Measurements from ENCODE around the gene SPDEF. TPM values are rescaled to one million over a fixed set of nuclear protein-coding genes. Genes with fewer than 3 reads are reported as not detected.

Gene SPDEF
- total and polyA plus RNA-seq, 10 of the 15 experiments (the other 5 are each of a cell fraction or from before 2014, with no cell fraction given) = not detected

GRCh38 chr6:34554291-34555006 lies 1.7 kb downstream of the SPDEF start (continued):
- TF ChIP-seq, protein P1, sequence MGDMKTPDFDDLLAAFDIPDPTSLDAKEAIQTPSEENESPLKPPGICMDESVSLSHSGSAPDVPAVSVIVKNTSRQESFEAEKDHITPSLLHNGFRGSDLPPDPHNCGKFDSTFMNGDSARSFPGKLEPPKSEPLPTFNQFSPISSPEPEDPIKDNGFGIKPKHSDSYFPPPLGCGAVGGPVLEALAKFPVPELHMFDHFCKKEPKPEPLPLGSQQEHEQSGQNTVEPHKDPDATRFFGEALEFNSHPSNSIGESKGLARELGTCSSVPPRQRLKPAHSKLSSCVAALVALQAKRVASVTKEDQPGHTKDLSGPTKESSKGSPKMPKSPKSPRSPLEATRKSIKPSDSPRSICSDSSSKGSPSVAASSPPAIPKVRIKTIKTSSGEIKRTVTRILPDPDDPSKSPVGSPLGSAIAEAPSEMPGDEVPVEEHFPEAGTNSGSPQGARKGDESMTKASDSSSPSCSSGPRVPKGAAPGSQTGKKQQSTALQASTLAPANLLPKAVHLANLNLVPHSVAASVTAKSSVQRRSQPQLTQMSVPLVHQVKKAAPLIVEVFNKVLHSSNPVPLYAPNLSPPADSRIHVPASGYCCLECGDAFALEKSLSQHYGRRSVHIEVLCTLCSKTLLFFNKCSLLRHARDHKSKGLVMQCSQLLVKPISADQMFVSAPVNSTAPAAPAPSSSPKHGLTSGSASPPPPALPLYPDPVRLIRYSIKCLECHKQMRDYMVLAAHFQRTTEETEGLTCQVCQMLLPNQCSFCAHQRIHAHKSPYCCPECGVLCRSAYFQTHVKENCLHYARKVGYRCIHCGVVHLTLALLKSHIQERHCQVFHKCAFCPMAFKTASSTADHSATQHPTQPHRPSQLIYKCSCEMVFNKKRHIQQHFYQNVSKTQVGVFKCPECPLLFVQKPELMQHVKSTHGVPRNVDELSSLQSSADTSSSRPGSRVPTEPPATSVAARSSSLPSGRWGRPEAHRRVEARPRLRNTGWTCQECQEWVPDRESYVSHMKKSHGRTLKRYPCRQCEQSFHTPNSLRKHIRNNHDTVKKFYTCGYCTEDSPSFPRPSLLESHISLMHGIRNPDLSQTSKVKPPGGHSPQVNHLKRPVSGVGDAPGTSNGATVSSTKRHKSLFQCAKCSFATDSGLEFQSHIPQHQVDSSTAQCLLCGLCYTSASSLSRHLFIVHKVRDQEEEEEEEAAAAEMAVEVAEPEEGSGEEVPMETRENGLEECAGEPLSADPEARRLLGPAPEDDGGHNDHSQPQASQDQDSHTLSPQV (IDR thresholded peaks at IDR 0.05) = no peak
- TF ChIP-seq ZNF24 (IDR thresholded peaks at IDR 0.05) (no peak), SMAD5 (IDR thresholded peaks at IDR 0.05; ENCODE audit: low read depth) (no peak), HDGF (IDR thresholded peaks at IDR 0.05) (no peak), SREBF2 (IDR thresholded peaks at IDR 0.05; ENCODE audit: low read length) (no peak), BHLHE40 (IDR thresholded peaks at IDR 0.05; ENCODE audit: borderline replicate concordance in 1 of 2, low read depth in 2 of 2, low read length in 1 of 2) (no peak), PAX8 (IDR thresholded peaks at IDR 0.05) (no peak), MEF2B (IDR thresholded peaks at IDR 0.05; ENCODE audit: partially characterized antibody, poor library complexity, severe bottlenecking) (no peak), PBX3 (IDR thresholded peaks at IDR 0.05; ENCODE audit: insufficient replicate concordance, low read depth, low read length) (no peak), ATF2 (IDR thresholded peaks at IDR 0.05; ENCODE audit: low read length) (no peak), CHD4 (IDR thresholded peaks at IDR 0.05) (no peak), ASH2L (IDR thresholded peaks at IDR 0.05; ENCODE audit: borderline replicate concordance, low read depth) (no peak), TARDBP (IDR thresholded peaks at IDR 0.05; ENCODE audit: borderline replicate concordance) (no peak), CBX3 (IDR thresholded peaks at IDR 0.05; ENCODE audit: borderline replicate concordance, low read depth) (no peak), FOXM1 (IDR thresholded peaks at IDR 0.05; ENCODE audit: low read depth, low read length) (no peak), MYB (IDR thresholded peaks at IDR 0.05; ENCODE audit: borderline replicate concordance, low read depth, low read length) (no peak), CHD1 (IDR thresholded peaks at IDR 0.05; ENCODE audit: low read depth, low read length) (no peak)
- TF ChIP-seq, protein P2, sequence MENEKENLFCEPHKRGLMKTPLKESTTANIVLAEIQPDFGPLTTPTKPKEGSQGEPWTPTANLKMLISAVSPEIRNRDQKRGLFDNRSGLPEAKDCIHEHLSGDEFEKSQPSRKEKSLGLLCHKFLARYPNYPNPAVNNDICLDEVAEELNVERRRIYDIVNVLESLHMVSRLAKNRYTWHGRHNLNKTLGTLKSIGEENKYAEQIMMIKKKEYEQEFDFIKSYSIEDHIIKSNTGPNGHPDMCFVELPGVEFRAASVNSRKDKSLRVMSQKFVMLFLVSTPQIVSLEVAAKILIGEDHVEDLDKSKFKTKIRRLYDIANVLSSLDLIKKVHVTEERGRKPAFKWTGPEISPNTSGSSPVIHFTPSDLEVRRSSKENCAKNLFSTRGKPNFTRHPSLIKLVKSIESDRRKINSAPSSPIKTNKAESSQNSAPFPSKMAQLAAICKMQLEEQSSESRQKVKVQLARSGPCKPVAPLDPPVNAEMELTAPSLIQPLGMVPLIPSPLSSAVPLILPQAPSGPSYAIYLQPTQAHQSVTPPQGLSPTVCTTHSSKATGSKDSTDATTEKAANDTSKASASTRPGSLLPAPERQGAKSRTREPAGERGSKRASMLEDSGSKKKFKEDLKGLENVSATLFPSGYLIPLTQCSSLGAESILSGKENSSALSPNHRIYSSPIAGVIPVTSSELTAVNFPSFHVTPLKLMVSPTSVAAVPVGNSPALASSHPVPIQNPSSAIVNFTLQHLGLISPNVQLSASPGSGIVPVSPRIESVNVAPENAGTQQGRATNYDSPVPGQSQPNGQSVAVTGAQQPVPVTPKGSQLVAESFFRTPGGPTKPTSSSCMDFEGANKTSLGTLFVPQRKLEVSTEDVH (IDR thresholded peaks at IDR 0.05; ENCODE audit: low read depth, partially characterized antibody) = no peak

All from GM12878 (cell line).